ENCODE measurements around the gene AGMO.

Gene AGMO

GRCh38 chr7:15581352-15581951 is 19.6 kb upstream of the AGMO start:
- intact Hi-C loops (cut with micrococcal nuclease): no loop called here

DNA sequence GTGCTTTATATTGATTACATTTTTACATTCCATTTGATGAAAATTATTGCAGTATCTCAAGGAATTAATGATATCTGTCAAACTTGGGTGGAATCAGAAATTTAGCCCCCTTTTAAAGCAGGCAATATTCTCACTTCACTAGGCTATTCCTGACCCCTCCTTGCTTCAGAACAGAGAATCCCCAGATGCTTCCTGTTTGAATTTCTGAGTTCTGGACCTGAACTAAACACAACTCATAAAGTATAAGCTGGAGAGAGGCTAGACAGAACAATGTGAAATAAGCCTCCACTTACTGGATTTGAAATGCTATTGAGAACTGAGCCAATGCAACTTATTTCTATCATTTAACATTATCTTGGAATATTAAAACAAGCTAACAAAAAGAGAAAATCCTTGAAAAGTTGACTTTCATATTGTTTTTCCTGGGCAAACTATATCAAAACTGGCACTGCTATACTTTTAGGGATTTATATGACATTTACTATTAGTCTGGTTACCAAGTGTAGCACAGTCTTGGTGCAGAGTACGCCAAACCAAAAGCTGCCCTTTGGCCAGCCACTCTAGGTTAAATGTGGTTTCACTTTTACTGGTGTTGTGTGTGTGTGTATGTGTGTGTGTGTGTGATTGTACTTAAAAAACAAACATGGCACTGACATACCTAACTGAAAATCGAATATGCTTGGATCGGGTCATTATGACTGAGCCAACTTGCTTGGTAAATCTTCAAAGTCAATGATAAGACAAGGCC is 19.0 kb upstream of the AGMO start:
- Mint-ChIP-seq H3K27me3 (no peaks in the 10 kb centered on the region), H3K9me3 (peaks cover 33% of the 10 kb centered on the region), H3K4me1 (ENCODE audit: low read depth) (no peaks in the 10 kb centered on the region), H3K4me3 (no peak overlapping the region), H3K27ac (no peak overlapping the region), H3K36me3 (ENCODE audit: low read depth) (no peaks in the 10 kb centered on the region)
- intact Hi-C loops (cut with micrococcal nuclease): no loop called here

More at GRCh38 chr7:15581352-15581951, 19.6 kb upstream of the AGMO start:
- Mint-ChIP-seq H3K36me3 (ENCODE audit: low read depth) (no peaks in the 10 kb centered on the region), H3K9me3 (peaks cover 31% of the 10 kb centered on the region), H3K4me3 (no peak overlapping the region), H3K27ac (no peak overlapping the region), H3K27me3 (no peaks in the 10 kb centered on the region), H3K4me1 (ENCODE audit: low read depth) (no peaks in the 10 kb centered on the region)

DNA sequence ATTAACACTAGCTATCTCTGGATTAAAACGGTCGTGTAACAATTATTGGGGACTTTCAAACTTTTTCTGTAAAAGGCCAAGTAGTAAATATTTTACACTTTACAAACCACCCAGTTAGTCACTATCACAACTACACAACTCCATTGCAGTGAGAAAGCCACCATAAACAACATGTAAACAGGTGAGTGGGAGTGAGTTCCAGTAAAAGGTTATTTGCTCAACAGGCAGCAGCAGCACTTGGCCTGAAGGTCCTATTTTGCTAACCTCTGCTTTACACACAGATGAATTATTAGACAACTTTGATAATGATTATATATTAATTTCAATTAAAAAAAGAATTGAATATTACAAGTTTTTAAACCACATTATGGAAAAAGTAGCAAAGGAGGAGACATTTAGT is 15.8 kb upstream of the AGMO start:
- H3K27me3 Mint-ChIP-seq: no peaks in the 10 kb centered on the region
- H3K9me3 Mint-ChIP-seq: peaks cover 32% of the 10 kb centered on the region
- no peak overlapping the region for H3K4me3 Mint-ChIP-seq
- H3K27ac Mint-ChIP-seq: no peak overlapping the region
- H3K4me1 Mint-ChIP-seq (ENCODE audit: low read depth): no peaks in the 10 kb centered on the region
- intact Hi-C loops (cut with micrococcal nuclease): no loop called here
- no peaks in the 10 kb centered on the region for H3K36me3 Mint-ChIP-seq (ENCODE audit: low read depth)

DNA sequence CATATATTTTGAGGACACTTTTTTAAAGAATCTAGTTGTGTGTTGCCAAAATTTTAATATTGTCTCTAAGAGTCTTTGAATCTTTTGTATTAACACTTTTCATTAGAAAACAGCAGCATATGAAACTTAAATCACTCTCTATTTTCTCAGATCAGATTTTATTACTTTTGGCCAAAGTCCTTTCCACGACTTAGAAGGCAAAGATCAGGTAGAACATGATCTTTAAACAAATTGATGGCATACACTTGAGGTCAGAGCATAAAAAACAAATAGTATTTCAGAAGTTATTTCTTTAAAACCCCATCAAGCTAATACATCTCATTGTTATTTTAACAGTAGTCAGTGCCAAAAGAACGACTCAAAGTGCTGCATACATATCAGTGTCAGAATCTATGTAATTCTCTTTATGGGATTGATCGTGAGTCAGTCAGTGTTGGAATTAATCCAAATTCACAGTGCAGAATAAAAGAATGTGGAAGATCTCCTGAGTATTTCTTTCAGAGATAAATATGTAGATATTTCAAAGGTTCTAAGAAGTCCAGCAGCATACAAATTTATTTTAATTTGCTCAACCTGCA is 9.6 kb upstream of the AGMO start:
- Mint-ChIP-seq H3K4me1 (ENCODE audit: low read depth) (no peaks in the 10 kb centered on the region), H3K9me3 (peaks cover 36% of the 10 kb centered on the region), H3K27ac (no peak overlapping the region)

DNA sequence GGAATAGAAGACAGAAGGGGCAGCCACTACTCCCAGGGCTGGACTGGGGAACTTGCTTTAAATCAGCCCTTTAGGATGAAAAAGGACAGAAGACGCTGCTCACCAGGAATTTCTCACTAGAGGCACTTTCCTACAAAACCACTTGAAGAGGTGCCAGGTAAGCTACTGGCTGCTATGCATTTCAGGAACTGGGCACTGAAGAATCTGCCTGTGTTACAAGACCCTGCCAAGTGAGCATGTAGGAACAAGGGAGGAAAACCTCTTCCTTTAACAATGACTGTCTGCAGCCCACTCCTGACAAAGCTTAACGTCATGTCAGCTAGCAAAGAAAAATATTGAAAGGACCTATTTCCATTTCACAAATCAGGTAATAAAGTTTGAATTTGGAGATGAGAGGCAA is 5.8 kb upstream of the AGMO start:
- no peak overlapping the region for H3K27ac Mint-ChIP-seq
- H3K9me3 Mint-ChIP-seq: peaks cover 24% of the 10 kb centered on the region
- intact Hi-C loops (cut with micrococcal nuclease): no loop called here
- H3K4me1 Mint-ChIP-seq (ENCODE audit: low read depth): no peaks in the 10 kb centered on the region
- no peaks in the 10 kb centered on the region for H3K36me3 Mint-ChIP-seq (ENCODE audit: low read depth)
- no peaks in the 10 kb centered on the region for H3K27me3 Mint-ChIP-seq
- H3K4me3 Mint-ChIP-seq: no peak overlapping the region

More for the DNA sequence above, 9.6 kb upstream of the AGMO start:
- Mint-ChIP-seq H3K4me3 (no peak overlapping the region), H3K27me3 (no peaks in the 10 kb centered on the region), H3K36me3 (ENCODE audit: low read depth) (no peaks in the 10 kb centered on the region)
- intact Hi-C loops (cut with micrococcal nuclease): no loop called here

DNA sequence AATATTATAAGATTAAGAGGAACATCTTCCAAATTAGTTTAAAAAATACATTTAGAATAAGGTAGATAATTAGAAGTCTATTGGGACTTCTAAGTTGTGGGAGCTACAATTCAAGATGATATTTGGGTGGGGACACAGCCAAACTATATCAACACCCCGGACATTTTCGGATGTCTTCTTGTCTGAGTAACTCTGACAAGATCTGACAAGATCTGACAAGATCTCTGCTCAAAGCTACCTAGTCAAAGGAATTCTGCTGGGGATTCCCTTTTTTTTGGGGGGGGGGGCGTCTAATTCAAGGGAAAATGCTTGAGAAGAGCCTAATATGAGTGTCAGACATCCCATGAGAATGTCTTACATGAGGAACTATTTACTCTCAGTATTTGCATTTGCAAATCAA is 5.2 kb upstream of the AGMO start:
- Mint-ChIP-seq H3K36me3 (ENCODE audit: low read depth) (no peaks in the 10 kb centered on the region), H3K4me3 (no peak overlapping the region), H3K27ac (no peak overlapping the region), H3K27me3 (no peaks in the 10 kb centered on the region), H3K9me3 (peaks cover 24% of the 10 kb centered on the region), H3K4me1 (ENCODE audit: low read depth) (no peaks in the 10 kb centered on the region)
- intact Hi-C loops (cut with micrococcal nuclease): no loop called here

- Mint-ChIP-seq H3K27ac (no peak overlapping the region), H3K4me1 (ENCODE audit: low read depth) (no peaks in the 10 kb centered on the region), H3K4me3 (no peak overlapping the region), H3K36me3 (ENCODE audit: low read depth) (no peaks in the 10 kb centered on the region), H3K9me3 (peaks cover 24% of the 10 kb centered on the region), H3K27me3 (no peaks in the 10 kb centered on the region)
- intact Hi-C loops (cut with micrococcal nuclease): no loop called here
These were observed 4.7 kb upstream of the AGMO start for GRCh38 chr7:15566476-15566875.

- Mint-ChIP-seq H3K27ac (no peak overlapping the region), H3K9me3 (no peaks in the 10 kb centered on the region), H3K36me3 (ENCODE audit: low read depth) (no peaks in the 10 kb centered on the region), H3K4me1 (ENCODE audit: low read depth) (no peaks in the 10 kb centered on the region), H3K27me3 (no peaks in the 10 kb centered on the region), H3K4me3 (no peak overlapping the region)
- intact Hi-C loops (cut with micrococcal nuclease): no loop called here
These were observed 847 bp downstream of the AGMO start for GRCh38 chr7:15560968-15561367.

GRCh38 chr7:15559416-15559928 is 2.3 kb downstream of the AGMO start:
- intact Hi-C loops (cut with micrococcal nuclease): no loop called here
- H3K4me3 Mint-ChIP-seq: no peak overlapping the region
- no peaks in the 10 kb centered on the region for H3K4me1 Mint-ChIP-seq (ENCODE audit: low read depth)
- H3K27me3 Mint-ChIP-seq: no peaks in the 10 kb centered on the region
- H3K9me3 Mint-ChIP-seq: no peaks in the 10 kb centered on the region
- H3K36me3 Mint-ChIP-seq (ENCODE audit: low read depth): no peaks in the 10 kb centered on the region
- no peak overlapping the region for H3K27ac Mint-ChIP-seq

GRCh38 chr7:15558756-15559155 is 3.1 kb downstream of the AGMO start:
- no peaks in the 10 kb centered on the region for H3K36me3 Mint-ChIP-seq (ENCODE audit: low read depth)
- no peak overlapping the region for H3K27ac Mint-ChIP-seq
- H3K4me3 Mint-ChIP-seq: no peak overlapping the region
- no peaks in the 10 kb centered on the region for H3K27me3 Mint-ChIP-seq
- no peaks in the 10 kb centered on the region for H3K4me1 Mint-ChIP-seq (ENCODE audit: low read depth)
- H3K9me3 Mint-ChIP-seq: no peaks in the 10 kb centered on the region
- intact Hi-C loops (cut with micrococcal nuclease): no loop called here

DNA sequence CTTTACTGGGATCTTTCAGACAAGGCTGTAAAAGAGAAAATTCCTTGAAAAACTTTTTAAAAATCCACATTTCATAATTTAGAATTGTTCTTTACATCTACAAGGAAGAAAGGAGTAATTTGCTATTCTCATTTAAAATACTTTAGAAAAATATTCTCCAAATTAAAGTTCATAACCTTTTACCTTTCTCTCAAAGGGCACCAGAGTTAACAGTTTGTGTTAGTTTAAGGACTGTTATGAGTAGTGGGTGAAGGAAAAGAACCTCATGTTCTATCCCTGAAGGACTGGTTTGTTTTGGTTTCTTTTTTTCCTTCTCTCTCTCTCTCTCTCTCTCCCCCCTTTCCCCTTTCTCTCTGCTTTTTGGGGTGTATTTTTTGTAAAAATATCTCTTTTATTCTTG is 4.1 kb downstream of the AGMO start:
- Mint-ChIP-seq H3K27me3 (no peaks in the 10 kb centered on the region), H3K27ac (no peak overlapping the region), H3K36me3 (ENCODE audit: low read depth) (no peaks in the 10 kb centered on the region), H3K9me3 (no peaks in the 10 kb centered on the region), H3K4me3 (no peak overlapping the region), H3K4me1 (ENCODE audit: low read depth) (no peaks in the 10 kb centered on the region)
- intact Hi-C loops (cut with micrococcal nuclease): no loop called here

- no peak overlapping the region for H3K4me3 Mint-ChIP-seq
- intact Hi-C loops (cut with micrococcal nuclease): no loop called here
- H3K36me3 Mint-ChIP-seq (ENCODE audit: low read depth): no peaks in the 10 kb centered on the region
- no peaks in the 10 kb centered on the region for H3K27me3 Mint-ChIP-seq
- H3K4me1 Mint-ChIP-seq (ENCODE audit: low read depth): no peaks in the 10 kb centered on the region
- H3K9me3 Mint-ChIP-seq: no peaks in the 10 kb centered on the region
- no peak overlapping the region for H3K27ac Mint-ChIP-seq
These were observed 4.6 kb downstream of the AGMO start for GRCh38 chr7:15557186-15557585.

GRCh38 chr7:15556339-15557105 is 5.3 kb downstream of the AGMO start:
- Mint-ChIP-seq H3K27ac (no peak overlapping the region), H3K27me3 (no peaks in the 10 kb centered on the region), H3K36me3 (ENCODE audit: low read depth) (no peaks in the 10 kb centered on the region), H3K4me3 (no peak overlapping the region), H3K9me3 (no peaks in the 10 kb centered on the region), H3K4me1 (ENCODE audit: low read depth) (no peaks in the 10 kb centered on the region)
- intact Hi-C loops (cut with micrococcal nuclease): no loop called here

DNA sequence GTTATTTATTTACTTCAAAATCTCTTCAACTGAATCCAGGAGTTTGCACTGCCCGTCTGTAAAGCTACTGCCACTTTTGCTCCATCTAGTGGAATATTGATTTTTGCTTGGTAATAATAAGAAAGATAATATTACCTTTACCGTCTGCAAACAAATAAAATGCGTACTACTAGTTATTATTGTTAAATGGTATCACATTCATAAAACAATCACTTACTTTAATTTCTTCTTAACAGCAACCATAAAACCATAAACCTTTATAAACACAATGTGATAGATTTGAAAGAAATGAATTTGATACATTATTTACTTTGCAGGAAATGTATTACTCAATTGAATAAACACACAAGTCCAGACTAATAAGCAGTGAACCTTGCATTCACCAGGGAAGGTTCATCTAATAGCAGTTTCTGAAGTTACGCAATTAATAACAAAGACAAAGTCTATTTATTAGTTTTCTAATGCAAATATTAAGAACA is 6.4 kb downstream of the AGMO start:
- Mint-ChIP-seq H3K9me3 (no peaks in the 10 kb centered on the region), H3K4me1 (ENCODE audit: low read depth) (no peaks in the 10 kb centered on the region), H3K27ac (no peak overlapping the region), H3K27me3 (no peaks in the 10 kb centered on the region), H3K36me3 (ENCODE audit: low read depth) (no peaks in the 10 kb centered on the region), H3K4me3 (no peak overlapping the region)
- intact Hi-C loops (cut with micrococcal nuclease): no loop called here
